Kidney epithelial cell (primary cell): ENCODE measurements around the gene ILK. TPM values are rescaled to one million over a fixed set of nuclear protein-coding genes. Genes with fewer than 3 reads are reported as not detected.

Source experiments
- DNase-seq: peaks from one replicate; pipeline ENCODE4 v3.0.0-alpha.2; 2010; ENCODE audit warnings: low read depth
- H3K27me3 ChIP-seq: 2 replicates; pipeline ENCODE4 v1.6.0; 2011; ENCODE audit warnings: low read length; ENCODE audit not compliant: control insufficient read depth, insufficient read depth
- H3K36me3 ChIP-seq: 2 replicates; pipeline ENCODE4 v1.5.1; 2011; ENCODE audit warnings: low read length; ENCODE audit not compliant: control insufficient read depth, insufficient read depth
- H3K4me3 ChIP-seq: 2 replicates; pipeline ENCODE4 v1.5.1; 2011; ENCODE audit warnings: low read depth, mild to moderate bottlenecking, control low read depth, low read length
- total RNA-seq: library from RNA; depleted of rRNA; stranded (reverse); fragments of >200 nt; gene quantifications from 2 replicates; pipeline ENCODE4 v1.2.3, GENCODE V29; 2015
- TF ChIP-seq, protein P1 (sequence below): IDR thresholded peaks from 2 replicates; pipeline ENCODE4 v1.5.1; 2011; ENCODE audit warnings: mild to moderate bottlenecking, moderate library complexity, low read length, control low read depth, inconsistent platforms; ENCODE audit not compliant: insufficient read depth, poor library complexity, severe bottlenecking

The ILK gene
- total RNA-seq, 1 donor from 2014 or later: 154 TPM

DNA sequence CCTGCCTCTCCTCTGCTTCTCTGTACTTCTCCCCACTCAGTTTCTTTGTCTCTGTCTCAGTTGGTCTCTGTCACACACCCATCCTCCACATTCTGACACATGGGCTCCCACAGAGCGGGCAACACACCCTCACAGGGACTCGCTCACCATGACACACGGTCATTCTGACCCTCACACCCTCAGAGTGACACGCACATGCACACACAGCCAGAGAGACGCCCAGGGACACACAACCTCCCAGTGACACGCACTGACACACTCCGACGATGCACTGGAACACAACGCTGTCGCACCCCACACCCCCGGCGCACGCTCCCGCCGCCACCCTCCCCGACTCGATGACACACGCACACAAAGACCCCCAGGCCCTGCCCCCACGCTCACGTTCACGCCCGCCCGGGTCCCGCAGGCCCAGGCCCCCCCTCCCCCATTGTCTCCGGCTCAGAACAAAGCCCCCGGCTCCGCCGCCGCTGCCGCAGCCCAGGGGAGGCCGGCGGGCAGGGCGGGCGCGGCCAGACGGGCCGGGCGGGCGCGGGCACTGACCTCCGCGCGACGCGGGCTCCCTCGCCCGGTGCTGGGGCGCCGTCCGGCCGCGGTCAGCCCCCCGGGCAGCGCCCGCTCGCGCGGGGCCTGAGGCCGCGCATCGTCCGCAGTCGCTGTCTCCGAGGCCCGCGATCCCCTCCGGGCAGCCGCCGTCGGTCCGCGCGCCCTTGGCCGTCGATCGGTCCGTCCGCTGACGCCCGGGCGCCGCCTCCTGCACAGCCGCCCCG lies 51.6 kb downstream of the ILK start:
- DNase-seq: no peak
- H3K4me3 ChIP-seq: peak overlapping the region; percentile 30
- H3K27me3 ChIP-seq: peaks cover 35% of the 10 kb centered on the region
- TF ChIP-seq, protein P1, sequence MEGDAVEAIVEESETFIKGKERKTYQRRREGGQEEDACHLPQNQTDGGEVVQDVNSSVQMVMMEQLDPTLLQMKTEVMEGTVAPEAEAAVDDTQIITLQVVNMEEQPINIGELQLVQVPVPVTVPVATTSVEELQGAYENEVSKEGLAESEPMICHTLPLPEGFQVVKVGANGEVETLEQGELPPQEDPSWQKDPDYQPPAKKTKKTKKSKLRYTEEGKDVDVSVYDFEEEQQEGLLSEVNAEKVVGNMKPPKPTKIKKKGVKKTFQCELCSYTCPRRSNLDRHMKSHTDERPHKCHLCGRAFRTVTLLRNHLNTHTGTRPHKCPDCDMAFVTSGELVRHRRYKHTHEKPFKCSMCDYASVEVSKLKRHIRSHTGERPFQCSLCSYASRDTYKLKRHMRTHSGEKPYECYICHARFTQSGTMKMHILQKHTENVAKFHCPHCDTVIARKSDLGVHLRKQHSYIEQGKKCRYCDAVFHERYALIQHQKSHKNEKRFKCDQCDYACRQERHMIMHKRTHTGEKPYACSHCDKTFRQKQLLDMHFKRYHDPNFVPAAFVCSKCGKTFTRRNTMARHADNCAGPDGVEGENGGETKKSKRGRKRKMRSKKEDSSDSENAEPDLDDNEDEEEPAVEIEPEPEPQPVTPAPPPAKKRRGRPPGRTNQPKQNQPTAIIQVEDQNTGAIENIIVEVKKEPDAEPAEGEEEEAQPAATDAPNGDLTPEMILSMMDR: no peak
- no peaks in the 10 kb centered on the region for H3K36me3 ChIP-seq

DNA sequence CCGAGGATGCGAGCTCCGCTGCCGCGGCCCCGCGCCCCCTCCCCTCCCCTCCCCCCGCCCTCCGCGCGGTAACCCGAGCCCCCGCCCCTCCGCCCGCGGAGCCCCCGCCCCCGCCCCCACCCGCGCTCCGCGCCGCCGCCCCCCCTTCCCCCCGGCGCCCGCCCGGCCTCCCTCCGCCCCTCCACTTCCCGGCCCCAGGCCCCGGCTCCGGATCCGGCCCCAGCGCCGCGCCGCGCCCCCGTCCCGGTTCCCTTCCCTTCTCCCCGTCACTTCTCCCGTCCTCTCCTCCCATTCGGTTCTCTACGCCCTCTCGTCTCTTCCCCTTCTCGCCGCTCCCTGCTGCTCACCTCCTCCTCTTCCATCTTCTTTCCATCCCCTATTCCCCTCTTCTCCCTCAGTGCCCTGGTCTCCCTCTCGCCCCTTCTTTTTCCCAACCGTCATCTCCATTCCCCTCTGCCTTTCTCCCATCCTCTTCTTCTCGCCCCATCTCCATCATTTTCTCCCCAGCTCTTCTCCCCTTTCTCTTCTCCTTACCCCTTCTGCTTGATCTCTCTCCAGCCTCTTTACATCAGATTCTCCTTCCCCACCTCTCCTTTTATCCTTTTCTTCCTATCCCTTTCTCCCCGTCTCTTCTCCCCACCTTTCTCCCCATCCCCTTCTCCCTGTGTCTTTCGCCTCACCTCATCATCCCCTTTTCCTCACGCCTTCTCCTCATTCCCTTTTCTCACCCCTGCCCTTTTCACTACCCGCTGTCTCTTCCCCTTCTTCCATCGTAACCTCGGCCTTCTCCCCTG lies 52.4 kb downstream of the ILK start, which contains the start of gene DCHS1:
DCHS1 (minus strand) TSS at position 20 of the 794 bp plus-strand sequence. CDS start 14,196 bp downstream, outside the sequence.
- peaks cover 32% of the 10 kb centered on the region for H3K27me3 ChIP-seq
- peak within 1 kb of the TSS; percentile 30 for H3K4me3 ChIP-seq
- no peaks in the 10 kb centered on the region for H3K36me3 ChIP-seq
- DNase-seq: no peak
- TF ChIP-seq, protein P1: no peak

DNA sequence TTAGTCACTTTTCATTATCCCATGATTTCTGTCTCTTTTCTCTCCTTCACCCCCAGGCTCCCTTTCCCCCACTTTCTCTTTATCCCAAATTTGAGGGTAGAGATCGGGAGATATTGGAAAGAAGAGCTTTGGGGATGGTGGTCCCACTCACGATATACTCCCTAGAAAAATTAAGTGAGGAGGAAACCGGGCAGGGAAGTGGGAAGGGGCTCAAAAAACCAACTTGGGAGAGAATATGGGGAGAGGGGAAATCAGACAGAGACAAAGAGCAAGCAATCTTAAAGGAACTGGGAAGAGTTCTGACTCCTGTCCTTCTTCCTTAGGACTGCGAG lies 53.0 kb downstream of the ILK start:
- no peak overlapping the region for H3K4me3 ChIP-seq
- no peaks in the 10 kb centered on the region for H3K36me3 ChIP-seq
- TF ChIP-seq, protein P1: no peak
- peaks cover 32% of the 10 kb centered on the region for H3K27me3 ChIP-seq
- no peak for DNase-seq

DNA sequence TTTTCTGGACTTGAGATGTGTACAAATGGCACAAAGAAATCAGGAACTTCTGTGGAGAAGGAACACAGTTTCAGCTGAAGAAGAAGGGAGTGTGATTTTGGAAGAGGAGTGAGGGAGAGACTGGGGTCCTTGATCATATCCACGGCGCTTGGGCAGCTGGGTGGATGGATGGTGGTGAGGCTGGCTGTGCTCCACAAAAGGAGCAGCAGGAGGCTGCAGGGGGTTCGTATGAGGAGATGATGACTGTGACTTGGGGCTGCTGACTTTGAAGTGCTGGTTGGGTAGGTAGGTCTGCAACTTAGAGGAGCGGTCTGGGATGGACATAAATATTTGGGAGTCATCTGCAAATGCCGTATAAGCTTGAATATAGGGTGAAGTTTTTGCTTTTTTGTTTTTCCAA lies 53.4 kb downstream of the ILK start:
- H3K27me3 ChIP-seq: peaks cover 32% of the 10 kb centered on the region
- no peaks in the 10 kb centered on the region for H3K36me3 ChIP-seq
- TF ChIP-seq, protein P1: no peak
- H3K4me3 ChIP-seq: no peak overlapping the region
- no peak for DNase-seq

DNA sequence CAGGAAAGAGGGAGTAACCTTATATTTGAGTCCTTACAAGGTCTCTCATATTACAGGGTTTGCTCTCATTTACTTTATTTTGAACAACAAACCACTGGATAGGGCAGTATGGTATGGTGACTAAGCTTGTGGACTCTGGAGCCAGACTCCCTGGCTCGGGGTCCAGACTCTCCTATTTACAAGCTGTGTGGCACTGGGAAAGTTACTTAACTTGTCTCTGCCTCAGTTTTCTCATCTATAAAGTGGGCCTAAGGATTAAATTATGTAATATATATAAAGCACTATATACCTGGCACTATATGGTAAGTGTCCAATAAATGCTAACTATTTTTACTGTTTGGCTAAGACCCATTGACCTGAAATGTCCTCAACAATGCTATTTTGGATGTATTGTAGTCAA lies 53.8 kb downstream of the ILK start:
- H3K27me3 ChIP-seq: peaks cover 32% of the 10 kb centered on the region
- H3K4me3 ChIP-seq: no peak overlapping the region
- H3K36me3 ChIP-seq: no peaks in the 10 kb centered on the region
- no peak for DNase-seq
- TF ChIP-seq, protein P1: no peak

DNA sequence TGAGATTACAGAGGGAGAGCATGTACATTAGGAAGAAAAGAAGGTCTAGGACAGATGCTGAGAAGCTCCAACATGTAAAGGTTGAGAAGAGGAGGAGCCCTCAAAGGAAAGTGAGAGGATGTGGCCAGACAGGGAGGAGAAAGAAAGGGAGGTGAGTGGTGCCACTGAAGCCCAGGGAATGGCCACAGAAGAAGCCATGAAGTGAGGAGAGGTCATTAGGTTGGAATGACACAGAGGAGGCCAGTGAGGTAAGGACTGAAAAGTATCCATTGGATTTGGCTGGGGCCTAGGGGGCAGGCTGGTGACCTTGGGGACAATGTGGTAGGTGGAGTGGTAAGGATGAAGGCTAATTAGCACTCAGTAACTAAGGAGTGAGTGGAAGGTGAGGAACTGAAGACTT lies 55.1 kb downstream of the ILK start:
- TF ChIP-seq, protein P1: no peak
- peaks cover 27% of the 10 kb centered on the region for H3K27me3 ChIP-seq
- H3K36me3 ChIP-seq: no peaks in the 10 kb centered on the region

More for the DNA sequence above, 55.1 kb downstream of the ILK start:
- DNase-seq: no peak
- H3K4me3 ChIP-seq: no peak overlapping the region
